Stimulated activated CD4-positive, alpha-beta T cell treated with anti-CD3 and anti-CD28 coated beads, Interleukin-12 subunit alpha, Interleukin-12 subunit beta, amount 100 ng/mL, for 48 hours (primary cell): ENCODE results near the gene GPRC5C.

Experiments used
- DNase-seq, 3 donors: peaks; one replicate each; pipeline ENCODE4 v3.0.0-alpha.2; 2020; ENCODE audit warnings: low read depth in 2 of 3, low spot score in 1 of 3

GPRC5C gene, protein sequence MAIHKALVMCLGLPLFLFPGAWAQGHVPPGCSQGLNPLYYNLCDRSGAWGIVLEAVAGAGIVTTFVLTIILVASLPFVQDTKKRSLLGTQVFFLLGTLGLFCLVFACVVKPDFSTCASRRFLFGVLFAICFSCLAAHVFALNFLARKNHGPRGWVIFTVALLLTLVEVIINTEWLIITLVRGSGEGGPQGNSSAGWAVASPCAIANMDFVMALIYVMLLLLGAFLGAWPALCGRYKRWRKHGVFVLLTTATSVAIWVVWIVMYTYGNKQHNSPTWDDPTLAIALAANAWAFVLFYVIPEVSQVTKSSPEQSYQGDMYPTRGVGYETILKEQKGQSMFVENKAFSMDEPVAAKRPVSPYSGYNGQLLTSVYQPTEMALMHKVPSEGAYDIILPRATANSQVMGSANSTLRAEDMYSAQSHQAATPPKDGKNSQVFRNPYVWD

GRCh38 chr17:74431568-74432423 lies at the start of gene GPRC5C:
GPRC5C (plus strand) TSS chr17:74432088; CDS start chr17:74439777, 7,689 bp downstream.
- DNase-seq = peak; percentile 21 to 52 (median 32)

DNA sequence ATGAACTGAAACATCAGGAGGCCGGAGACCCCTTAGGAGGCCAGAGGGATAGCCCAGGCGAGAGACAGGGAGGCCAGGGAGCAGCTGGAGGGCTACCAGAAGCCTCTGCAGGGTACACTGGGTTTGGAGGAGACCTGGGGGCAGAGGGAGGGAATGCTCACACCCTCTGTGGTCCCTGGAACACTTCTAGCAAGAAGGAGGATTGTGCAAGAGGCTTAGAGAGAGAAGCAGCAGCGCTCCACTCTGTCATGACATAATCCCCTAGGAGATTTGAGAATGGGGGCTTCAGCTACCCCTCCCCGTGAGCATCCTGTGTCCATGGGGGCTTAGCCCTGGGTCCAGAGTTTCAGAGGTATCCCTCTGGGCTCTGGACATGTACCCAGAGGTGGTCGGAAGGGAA lies 48.7 kb upstream of the GPRC5C start:
- DNase-seq = no peak

DNA sequence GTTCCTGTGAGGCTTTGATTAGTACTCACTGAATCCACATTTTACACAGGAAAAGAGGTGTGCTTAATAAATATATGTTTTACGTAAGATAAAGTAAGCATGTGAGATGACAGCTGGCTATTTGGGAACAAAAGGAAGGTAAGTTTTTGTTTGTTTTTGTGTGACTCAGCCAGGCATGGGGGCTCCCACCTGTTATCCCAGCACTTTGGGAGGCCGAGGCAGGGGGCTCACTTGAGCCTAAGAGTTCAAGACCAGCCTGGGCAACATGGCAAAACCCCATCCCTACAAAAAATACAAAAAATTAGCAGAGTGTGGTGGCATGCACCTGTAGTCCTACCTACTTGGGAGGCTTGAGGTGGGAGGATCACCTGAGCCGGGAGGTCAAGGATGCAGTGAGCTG lies 46.7 kb upstream of the GPRC5C start:
- no peak for DNase-seq

- DNase-seq = no peak
These were observed 45.5 kb upstream of the GPRC5C start for GRCh38 chr17:74386386-74386785.

DNA sequence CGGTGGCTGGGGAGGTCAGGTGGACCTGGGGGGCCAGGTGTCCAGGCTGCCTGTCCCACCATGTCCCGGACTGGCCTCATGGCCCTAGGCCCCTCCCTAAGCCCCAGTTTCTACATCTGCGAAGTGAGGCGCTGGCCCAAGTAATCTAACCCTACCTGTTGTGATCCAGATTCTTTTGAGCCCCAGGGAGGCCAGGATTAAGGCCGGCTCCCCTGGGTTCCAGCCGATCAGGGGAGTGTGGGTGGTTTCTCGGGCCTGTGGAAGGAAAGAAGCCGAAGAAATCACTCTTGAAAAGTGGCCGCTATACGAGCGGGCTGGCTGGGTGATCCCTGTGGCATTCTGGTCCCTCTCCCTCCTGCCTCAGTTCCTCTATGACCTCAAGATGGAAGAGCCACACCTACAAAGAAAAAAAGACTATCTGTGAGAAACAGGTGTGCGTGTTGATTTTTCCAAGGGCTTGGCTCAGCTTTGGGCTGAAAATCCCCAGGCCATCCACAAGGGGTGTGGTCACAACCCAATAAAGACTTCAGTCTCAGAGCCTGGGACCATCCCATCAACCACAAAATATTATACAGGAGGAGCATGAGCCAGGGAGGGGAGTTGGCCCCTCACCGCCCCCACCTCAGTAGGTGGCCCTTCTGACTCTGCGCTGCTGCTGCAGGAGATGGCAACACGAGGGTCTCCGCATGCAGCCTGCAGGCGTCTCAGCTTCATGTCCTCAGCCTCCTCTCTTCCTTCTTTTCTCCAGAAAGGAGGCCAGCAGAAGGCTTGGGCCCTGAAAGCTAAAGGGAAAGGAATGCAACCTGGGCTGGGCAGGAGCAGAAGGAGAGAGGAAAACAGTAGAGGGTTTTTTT lies 44.3 kb upstream of the GPRC5C start:
- DNase-seq = no peak

DNA sequence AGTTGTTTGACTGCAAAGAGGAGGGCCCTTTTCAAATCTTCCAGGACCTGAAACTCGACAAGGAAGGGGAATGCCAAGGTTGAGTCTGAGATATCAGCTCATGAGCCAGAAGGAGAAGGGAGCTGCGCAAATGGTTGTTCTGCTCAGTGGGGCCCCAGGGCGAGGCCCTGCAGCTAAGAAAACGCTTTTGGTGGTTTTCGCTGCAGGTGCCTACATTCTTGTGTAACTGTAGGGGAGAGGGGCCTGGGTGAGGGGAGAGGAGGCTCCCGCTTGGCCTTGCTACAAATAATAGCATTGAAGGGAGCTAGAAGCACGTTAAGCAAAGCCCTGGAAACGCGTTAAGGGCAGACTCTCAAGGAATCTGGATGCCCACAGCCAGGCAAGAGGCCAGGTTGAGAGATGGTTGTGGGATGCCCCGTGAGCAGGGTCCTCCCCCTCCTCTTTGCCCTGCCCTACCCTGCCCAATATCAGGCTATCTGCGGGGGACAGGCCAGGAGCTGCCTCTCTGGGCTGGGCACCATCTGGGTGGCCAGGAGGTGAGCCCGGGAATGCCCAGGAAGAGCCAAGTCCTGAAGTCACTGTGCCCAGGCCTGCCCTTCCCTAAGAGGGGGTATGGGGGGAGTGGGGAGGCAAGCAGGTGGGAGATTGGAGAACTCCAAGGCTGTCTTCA lies 42.7 kb upstream of the GPRC5C start:
- no peak for DNase-seq

- no peak for DNase-seq
These were observed 41.8 kb upstream of the GPRC5C start for GRCh38 chr17:74389937-74390679.

DNA sequence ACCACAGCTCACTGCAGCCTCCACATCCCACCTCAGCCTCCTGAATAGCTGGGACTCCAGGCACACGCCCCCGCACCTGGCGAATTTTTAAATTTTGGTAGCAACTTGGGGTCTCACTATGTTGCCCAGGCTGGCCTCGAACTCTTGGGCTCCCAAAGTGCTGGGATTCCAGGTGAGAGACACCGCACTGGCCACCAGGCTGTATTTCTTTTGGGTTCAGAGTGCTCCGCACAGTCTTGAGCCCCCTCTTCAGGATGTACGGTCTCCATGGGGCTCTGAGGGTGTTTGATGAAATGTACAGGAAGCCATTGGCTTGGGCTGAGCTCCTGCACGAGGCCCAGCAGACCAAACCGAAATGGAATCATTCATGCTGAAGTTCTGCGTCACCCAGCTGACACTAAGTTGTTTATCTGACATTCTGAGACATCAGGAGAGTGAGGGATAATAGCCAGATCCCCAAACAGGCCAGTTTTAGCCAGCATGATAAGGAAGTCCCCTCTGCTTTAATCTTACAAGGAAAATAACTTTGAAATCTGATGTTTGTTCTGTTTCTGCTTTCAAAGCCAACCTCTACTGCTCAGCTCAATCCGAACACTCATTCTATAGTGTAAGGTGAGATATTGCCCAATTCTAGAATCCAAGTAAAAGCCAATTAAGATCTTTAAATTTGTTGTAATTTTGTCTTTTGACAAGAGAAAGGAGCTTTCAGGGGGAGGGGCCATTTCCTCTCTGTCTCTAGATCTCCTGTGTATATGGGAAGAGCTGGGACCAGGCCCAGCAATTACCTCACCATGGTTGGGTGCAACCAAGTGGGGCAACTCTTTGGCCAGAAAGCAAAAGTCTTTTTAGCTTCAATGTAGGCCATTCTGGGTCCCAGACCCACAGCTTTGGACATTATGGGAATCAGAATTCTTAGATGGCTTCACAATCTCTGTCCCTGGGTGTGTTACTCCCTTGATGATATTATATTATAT lies 40.9 kb upstream of the GPRC5C start:
- DNase-seq = no peak

- DNase-seq = no peak
These were observed 40.1 kb upstream of the GPRC5C start for GRCh38 chr17:74391771-74392170.

DNA sequence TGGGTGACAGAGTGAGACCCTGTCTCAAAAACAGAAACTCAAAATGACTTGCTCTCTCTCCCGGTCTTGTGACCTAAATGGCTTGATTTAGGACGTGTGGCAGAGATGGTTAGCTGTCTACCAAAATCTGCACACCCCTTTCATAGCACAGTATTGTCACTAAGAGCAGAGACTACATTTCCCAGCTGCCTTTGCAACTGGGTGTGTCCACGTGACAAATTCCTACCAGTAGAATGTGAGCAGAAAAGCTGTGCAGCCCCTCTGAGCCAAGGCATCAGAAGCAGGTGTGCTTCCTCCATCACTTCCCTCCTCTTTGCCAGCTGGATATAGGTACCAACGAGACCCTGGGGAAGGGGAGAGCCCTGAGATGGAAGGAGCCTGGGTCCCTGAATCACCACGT lies 39.0 kb upstream of the GPRC5C start:
- no peak for DNase-seq

DNA sequence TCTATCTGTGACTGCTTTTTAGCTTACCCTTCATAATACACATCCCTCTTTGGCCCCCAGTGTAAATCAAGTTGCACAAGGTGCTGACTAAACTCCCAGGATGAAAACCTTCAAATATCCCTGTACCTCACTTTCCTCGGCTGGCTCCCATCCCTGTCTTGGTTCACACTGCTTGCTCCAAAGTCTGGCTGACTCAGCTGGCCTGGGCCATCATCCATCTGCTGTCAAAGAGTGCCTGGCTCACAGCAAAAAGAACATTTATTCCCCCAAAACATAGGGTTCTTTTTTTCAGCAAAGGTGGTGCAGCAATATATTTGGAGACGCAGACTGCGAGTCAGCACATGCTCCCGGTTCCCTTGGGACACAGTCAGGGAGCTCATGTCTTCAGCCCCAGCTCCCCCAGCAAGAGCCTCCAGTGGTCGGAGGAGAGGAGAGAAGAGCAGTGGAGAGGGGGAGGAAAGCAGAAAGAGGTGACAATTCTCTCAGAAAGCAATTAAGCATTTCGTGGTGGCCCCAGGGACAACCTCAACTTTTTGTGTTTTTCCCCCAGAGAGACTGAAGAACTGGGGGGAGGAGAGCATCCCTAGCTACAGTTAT lies 38.4 kb upstream of the GPRC5C start:
- DNase-seq = no peak

GRCh38 chr17:74394275-74394950 lies 37.5 kb upstream of the GPRC5C start:
- DNase-seq = no peak

DNA sequence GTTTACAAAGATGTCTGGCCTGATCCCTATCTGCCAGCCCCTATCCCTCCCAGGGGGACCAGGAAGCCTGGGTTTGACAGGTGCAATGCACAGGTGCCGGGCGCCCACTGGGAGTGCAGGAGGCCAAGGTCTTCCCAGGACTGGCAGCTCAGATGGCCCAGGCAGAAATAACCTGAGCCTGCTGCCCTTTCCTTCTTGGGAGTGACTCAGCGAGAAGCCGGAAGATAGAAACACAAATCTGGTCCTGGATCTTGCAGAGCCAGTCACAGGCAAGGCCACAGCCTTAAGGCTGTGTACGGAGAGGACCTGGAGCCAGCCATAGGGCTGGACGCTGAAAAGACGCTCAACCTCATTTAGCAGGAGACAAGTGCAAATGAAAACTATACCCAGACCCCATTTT lies 36.9 kb upstream of the GPRC5C start:
- no peak for DNase-seq

DNA sequence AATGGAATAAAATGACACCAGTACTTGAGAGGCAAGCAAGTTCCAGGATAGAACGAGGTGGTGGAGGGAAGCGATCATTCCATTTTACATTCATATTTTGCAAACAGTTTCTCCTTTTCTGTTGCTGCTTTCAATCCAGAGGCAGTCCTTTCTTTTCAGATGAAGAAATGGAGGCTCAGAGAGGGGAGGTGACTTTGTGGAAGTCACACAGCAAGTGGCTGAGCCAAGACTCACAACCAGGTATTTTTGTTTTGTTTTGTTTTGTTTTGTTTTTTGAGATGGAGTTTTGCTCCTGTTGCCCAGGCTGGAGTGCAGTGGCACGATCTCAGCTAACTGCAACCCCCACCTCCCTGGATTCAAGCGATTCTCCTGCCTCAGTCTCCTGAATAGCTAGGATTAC lies 35.3 kb upstream of the GPRC5C start:
- DNase-seq = no peak

GRCh38 chr17:74402048-74402447 lies 29.8 kb upstream of the GPRC5C start:
- DNase-seq = no peak

DNA sequence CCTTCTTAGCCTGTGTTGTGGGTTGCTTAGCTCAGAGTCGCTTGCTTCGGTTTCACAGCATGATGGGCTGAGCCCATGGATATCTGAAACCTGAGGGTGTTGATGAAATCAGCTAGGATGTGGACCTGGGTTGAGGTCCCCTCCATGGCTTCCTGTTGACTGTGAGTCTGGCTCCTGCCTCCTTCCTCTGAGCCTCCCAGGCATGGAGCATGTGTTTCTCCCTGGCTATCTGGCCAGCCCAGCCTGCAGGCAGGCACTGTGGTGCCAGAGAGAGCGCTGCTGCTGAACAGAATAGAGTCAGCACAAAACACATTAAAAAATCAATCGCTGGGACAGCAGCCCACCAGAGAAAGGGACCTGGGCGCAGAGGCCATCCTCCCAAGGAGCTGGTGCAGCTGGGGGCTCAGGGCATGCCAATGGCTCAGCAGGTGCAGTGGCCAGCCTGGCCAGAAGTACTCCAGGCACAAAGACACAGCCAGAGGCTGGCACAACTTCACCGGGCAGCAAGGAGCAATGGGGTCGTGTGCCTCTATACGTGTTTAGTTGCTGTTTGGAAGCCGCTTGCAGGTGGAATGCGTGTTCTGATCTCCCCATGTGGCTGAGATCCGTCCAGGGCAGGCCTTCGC lies 28.3 kb upstream of the GPRC5C start:
- no peak for DNase-seq

- no peak for DNase-seq
These were observed 27.7 kb upstream of the GPRC5C start for GRCh38 chr17:74404218-74404617.
